GM18907 (cell line): ENCODE measurements around the gene C2orf76.
"Not testable (repeated sequence)": the region's sequence is repeated elsewhere in the genome, so short reads cannot be mapped to it uniquely, and the experiment has no call there.

Experiments
- ATAC-seq: cut with Tn5 transposase; IDR thresholded peaks from one replicate; pipeline ENCODE4 v1.9.1; 2021; ENCODE audit warnings: mild to moderate bottlenecking, moderate library complexity; ENCODE audit not compliant: unreplicated experiment

The C2orf76 gene

DNA sequence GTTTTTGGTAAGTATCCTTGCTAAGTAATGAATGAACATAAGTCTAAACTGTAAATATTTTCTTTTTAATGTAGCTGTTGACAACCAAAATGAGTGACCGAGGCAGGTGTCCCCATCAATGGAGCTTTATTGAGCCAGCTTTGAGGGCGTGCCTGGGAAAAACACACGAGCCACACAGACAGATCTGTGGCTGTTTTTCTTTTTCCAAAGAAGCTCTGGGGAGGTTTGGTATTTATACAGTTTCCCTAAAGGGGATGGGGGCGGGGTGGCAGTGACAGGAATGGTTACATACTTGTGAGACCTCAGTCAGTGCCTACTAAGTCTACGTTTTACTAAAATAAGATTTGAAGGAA, 11.3 kb upstream of the C2orf76 start:
- no peak for ATAC-seq

DNA sequence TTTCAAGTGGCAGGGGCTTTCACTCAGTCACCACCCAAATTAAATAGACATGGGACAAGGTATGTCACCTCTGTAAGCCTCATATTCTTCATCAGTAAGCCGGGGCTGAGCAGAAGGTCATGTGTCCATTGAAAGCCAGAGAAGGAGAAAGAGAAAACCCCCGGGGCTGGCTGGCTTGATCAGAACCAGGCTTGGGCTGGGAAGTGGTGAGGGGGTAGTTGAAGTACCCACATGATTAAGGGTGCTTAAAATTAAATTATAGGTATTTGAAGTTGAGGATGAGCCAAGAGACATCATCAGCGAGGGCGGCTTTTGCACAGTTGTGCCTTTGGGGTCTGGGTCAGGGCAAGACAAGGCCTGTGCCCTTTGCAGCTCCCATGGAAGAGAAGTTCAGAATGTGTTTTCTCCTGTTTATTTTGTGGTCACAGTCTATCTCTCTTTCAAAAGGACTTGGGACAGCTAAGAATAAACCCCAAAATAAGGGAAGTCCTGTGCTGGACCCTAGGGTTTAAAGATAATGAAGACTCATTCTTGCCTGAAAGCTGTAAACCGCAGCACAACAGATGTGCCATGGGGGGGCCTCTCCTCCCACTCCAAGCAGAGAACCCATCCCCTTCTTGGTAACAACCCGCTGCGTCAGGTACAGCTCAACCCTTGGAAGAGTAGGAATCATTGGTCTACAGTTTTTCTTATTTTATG, 10.8 kb upstream of the C2orf76 start:
- ATAC-seq: no peak

DNA sequence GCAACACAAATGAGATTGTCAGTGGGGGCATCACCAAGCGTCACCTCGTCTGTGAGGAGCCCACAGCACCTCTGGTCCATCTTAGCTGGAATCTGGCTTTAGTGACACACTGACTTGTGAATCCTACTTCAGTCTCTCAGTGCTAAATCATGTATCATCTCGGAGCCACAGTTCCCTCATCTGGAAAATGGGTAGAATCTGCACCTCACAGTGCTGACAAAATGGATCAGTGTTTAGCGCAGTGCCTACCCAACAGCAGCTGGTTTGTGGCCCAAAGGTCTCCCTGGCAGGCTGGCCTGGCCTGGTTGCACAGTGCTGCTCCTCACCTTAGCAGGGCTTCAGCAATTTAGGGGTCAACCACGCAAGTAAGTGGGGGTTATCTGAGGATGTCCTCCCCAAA, 10.2 kb upstream of the C2orf76 start:
- no peak for ATAC-seq

DNA sequence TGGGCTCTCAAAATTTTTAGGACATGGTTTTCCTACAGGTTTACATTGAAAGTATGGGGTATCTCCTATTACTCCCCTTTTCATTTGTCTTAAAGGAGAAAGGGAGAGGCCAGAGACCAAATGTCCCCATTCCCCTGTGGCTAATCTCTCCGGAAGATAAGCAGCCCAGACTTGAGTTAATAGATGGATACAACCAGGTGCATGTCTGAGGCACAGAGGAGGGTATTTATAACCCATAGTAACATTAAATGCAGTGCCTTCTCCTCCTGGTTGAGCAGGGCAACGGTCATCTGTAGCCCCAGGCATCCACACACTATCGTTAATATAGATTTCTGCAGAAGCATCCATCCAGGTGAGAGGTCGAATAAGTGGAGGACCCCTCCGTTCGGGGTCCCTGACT, 9.8 kb upstream of the C2orf76 start:
- not testable (repeated sequence) for ATAC-seq

DNA sequence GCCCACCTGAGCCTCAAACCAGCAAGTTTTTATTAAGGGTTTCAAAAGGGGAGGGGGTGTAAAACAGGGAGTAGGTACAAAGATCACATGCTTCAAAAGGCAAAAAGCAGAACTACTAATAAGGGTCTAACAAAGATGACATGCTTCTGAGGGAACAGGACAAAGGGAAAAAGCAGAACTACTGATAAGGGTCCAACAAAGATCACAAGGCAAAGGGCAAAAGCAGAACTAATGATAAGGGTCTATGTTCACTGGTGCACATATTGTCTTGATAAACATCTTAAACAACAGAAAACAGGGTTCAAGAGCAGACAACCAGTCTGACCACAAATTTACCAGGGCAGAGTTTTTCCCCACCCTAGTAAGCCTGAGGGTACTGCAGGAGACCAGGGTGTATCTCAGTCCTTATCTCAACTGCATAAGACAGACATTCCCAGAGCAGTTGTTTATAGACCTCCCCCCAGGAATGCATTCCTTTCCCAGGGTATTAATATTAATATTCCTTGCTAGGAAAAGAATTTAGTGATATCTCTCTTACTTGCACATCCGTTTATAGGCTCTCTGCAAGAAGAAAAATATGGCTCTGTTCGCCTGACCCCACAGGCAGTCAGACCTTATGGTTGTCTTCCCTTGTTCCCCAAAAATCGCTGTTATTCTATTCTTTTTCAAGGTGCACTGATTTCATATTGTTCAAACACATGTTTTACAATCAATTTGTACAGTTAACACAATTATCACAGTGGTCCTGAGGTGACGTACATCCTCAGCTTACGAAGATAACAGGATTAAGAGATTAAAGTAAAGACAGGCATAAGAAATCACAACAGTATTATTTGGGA, 7.5 kb upstream of the C2orf76 start:
- not testable (repeated sequence) for ATAC-seq

DNA sequence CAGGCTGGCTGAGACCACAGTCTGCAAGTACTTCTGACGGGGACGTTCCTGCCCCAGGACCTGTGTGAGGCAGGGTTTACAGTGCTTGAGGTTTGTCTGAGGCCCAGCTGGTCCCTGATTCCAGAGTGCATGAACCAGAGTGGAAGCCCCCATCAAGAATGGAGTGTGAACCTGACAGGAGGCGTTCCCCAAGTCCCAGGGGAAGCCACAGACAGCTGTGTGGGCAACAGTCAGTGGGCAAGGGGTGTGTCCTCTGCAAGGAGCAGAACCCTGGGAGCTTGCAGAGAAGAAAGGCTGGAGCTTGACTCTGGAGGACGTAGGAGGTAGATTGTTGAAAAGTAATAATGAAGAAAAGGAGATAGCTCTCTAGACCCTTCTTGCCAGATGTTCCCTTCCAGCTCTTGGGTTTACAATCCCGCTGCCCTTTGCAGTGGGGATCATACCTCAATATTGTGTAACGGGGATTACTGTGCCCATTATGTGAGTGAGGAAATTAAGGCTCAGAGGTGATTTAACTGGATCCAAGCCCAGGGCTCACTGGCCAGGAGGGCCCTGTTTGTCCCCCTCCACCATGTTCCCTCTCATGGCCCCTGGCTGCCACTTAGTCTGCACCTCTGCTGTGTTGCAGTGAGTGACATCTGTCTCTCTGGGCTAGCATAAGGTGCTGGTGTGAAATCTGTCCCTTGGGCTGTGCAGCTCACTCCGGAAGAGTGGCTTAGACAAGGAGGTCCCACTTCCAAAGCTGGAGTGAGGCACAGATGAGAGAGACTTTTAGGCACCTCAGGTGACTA, 6.3 kb upstream of the C2orf76 start:
- ATAC-seq: no peak

DNA sequence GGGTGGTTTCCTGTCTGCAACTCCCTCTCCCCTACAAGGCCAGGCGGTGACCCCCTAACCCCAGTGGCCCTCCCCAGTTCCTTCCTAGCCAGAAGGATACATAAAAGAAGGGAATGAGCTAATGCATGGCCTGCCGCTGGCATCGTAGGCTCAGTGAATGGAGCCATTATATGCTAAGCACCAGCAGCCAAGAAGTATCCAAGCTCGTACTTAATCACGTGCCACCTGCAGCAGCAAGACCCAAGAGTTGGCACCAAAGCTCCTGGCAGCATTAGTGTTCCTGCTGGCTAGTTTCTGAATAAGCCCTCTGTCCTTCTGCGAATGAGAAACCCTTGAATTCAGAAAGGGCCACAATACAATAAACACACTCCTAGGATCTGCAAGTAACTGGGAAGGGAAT, 4.5 kb upstream of the C2orf76 start:
- ATAC-seq: no peak

DNA sequence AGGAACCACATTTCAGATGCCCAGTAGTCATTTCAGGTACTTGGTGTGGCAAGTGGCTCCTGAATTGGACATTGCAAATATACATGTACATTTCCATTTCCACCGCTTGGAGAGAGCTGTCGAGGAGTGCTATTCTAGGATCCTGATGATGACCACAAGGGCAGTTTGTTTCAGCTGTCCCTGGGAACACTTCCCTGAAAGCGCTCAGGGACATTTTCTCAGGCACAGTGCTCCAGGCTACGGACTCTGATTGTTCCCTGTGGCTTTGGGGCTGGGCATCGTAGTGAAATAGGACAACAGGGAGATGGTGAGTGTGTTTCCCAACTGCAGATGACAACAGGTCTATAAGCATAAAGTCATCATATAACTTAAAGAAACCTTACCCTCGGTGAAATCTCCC, 3.2 kb upstream of the C2orf76 start:
- ATAC-seq: no peak

DNA sequence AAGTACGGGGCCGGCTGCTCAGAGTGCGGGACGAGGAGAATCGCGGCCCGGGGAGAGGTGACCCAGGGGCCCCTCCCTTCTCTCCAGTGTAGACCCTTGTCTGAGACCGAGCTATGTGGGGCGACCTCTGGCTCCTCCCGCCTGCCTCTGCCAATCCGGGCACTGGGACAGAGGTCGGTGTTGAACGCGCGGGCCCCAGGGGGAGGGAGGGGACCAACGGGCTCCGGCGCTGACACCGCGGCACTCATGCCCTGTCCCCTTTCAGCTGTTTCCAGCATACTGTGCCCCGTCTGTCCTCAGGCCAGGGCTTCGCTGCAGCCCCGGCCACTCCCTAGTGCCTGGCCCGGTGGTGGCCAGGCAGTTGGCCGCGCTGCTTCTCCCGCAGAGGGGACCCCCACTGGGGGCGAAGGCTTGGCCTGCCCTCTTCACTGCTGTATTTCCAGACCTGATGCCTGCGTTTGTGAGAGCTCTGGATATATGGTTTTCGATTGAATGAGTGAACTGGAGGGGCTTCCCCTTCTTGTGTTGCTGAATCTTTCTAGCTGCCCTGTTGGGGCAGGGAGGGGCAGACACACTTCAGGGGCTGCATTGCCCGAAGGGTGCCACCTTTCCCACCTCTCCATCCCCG, 952 bp upstream of the C2orf76 start:
- peak; percentile 43 for ATAC-seq

DNA sequence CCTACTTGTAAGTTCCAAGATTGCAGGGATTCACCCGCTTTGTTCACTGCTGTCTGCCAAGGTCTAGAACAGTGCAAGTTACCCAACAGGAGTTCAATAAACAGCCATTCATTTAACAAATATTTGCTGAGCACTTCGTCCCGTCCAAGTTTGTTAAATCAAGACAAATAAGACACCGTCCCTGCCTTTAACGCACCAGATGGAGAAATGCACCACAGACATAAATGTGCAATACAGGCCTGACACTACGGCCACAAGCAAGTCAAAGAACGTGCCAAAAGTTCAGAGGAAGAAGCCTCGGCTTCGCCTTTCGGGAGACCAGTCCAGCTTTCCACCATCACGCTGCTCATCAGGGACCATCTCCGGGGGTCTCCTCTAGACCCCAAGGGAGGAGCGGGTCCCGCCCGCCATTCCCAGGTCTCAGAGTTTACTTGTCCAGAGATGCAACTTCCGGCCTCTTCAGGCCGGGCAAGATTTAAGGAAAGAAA, 429 bp downstream of the C2orf76 start:
- ATAC-seq: peak; percentile 12

DNA sequence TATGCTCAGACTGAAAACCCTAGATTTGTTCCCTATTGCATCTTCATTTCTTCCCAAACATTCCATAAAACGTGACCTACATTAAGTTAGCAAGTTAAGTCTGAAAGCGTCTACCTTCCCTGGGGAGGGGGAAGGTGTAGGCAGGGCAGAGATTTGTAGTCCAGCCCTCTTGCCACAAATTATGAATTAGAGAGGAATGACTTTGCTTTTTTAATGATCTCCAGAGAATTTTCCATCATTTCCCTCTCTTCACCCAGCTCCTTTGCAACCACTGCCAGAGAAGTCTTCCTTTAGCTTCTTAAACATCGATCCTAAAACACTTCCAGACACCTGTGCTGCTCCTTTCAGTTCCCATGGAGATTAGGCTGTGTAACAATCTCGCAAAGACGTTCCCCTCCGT, 1.2 kb downstream of the C2orf76 start:
- no peak for ATAC-seq

DNA sequence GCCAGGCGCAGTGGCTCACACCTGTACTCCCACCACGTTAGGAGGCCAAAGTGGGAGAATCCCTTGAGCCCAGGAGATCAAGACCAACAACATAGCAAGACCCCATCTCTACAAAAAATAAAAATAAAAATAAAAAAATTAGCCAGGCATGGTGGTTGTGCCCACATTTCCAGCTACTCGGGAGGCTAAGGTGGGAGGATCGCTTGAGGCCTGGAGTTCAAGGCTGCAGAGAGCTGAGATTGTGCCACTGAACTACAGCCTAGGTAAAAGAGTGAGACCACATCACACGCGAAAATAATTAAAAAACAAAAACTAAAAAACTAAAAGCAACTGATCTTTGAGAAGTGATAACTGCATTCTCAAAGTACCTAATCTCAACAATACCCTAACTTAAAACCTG, 1.8 kb downstream of the C2orf76 start:
- ATAC-seq: no peak

DNA sequence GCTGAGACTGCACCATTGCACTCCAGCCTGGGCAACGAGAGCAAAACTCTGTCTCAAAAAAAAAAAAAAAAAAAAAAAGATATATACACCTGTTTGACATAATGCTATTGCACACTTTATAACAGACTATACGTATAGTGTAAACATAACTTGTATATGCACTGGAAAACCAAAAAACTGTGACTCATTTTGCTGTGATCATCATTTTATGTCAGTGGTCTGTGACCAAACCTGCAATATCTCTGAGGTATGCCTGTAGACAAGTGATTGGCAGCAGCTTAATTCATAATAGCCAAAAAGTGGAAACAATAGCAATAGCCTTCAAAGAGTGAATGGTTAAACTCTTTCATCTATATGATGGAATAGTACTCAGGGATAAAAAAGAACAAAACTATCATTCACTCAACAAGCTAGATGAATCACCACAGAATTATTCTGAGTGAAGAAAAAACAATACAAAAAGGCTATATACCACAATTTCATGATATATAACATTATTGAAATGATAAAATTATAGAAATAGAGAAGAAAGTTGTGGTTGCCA, 6.1 kb downstream of the C2orf76 start:
- ATAC-seq: no peak

DNA sequence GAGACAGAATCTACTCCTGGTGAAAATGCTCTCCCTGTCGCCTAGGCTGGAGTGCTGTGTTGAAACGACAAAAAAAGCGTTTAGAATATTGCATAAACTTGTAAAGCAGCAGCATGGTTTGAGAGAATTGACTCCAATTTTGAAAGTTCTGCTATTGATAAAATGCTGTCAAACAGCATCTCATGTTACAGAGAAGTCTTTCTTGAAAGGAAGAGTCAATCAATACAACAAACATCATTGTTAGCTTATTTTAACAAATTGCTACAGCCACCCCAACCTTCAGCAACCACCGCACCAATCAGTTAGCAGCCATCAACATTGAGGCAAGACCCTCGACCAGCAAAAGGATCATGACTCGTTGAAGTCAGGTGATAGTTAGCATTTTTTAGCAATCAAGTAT, 6.9 kb downstream of the C2orf76 start:
- ATAC-seq: no peak

DNA sequence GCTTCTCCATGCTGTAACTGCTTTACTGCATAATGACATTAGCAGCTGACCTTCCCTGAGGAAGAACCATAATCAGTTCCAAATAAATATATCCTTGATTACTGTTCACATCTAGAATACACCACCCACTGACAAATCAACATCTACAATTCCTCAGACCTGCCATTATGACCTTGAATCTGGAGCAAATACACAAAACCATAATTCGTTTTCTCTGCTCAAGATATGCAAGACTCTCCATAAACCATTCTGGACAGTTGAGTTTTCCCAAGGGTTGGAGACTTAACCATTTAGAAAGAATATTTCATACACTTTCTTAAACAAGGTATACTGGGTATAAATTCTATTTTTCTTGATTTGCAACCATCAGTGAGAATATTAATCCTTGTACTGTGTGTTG, 11.8 kb downstream of the C2orf76 start:
- no peak for ATAC-seq

DNA sequence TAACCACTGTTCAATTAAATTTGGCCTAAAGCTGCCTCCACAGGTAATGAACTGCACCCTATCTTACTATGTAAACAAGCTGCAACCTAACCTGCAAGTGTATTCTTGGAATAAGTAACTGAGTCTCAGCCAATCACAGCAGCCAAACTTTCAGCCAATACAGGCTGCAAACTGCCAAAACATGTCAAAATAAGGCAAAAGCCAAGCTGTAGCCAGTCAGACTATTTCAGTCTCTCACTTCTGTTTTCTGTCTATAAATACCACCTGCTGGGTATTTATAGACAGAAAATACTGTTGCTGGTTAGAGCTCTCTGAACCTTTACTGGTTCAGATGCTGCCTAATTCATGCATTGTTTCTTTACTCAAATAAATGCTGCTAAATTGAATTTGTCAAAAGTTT, 14.3 kb downstream of the C2orf76 start:
- peak; percentile 95 for ATAC-seq

DNA sequence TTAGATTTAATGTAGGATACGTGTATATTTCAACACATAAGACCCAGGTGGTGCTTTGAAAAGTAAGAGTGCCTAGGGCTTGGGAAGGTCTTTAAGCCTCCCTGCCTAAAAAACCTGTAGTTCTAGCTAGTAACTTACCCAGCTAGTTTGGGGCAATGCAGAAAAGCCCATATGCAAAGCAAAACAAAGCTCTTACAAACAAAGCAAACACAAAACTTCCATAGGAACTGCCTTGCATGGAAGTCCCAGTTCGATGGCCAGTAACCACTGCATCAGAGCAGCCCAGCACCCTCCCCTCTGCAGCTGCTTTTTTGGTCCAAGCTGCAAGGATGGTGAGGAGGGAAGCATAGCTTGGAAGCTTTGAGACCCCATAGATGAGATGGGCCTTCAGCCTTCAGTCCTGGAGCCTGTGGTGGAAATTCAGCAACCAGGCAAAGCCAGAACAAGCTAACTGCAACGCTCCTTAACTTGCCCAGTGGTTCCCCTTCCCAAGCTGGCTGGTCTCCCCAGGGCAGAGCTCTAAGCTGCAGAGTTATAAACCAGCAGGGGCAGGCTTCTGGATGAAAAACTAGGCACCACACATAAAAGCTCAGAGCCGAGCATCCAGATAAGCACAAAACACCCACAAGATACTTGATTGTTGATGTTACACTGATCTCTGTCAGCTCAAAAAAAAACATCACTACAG, 16.2 kb downstream of the C2orf76 start:
- ATAC-seq: no peak

DNA sequence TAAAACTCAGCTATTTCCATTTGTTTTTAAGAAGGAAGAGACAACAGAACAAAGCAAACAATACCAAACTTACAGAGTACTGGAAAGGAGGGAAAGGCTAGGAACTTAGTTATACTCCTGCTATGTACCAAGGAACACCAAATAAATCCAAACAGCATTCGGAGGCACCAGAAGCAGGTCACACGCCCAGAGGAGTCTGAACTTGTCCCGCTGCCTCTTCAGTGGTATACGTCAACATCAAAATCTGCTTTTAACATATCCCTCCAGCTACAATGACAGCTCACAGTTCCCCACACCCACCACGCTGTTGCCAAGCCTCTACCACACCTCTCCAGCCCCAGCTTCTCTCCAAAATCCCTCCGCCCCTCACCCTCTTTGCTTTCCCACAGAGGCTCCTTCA, 17.3 kb downstream of the C2orf76 start:
- ATAC-seq: no peak

DNA sequence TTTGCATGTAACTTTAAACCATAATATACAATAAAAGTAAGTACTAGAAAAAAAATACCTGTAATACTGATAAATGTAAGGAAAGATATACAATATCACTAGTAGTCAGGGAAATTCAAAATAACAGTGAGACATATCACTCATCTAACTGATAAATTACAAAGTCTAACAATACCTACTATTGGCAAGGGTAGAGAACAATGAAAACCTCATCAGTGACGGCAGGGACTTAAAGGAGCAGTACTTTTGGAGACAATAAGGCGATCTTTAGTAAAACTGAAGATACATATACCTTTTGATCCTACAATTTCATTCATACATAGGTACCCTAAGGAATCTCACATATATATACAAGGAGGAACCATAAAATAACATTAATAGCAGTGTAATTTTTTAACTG, 24.9 kb downstream of the C2orf76 start:
- no peak for ATAC-seq

DNA sequence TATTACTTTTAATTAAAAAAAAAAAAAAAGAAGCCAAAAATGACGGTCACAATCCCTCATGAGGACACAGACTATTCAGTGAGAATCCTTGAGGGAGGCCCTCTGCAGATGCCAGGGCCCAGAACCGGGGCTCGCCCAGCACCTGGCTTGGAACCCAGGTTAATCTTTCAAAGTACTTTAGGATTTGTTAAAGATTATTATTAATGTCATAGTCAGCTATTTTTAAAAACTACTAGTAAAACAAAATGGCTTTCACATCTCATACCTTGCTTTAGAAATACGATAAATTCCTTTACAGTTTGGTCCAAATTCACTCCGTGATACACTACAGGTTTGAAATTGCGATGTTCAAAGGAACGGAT, 27.1 kb downstream of the C2orf76 start:
- no peak for ATAC-seq
